K562 (cell line): ENCODE results near the gene CFAP20DC. TPM values are rescaled to one million over a fixed set of nuclear protein-coding genes. Genes with fewer than 3 reads are reported as not detected.

Experiments used
- REST ChIP-seq, 2 experiments: fragments of 450-650 bp; formaldehyde crosslinking in 1 of 2; IDR thresholded peaks; 2 replicates each; pipeline versions ENCODE4 v1.4.0 to v1.6.1; 2014 to 2020; ENCODE audit warnings: mild to moderate bottlenecking in 2 of 2, borderline replicate concordance in 1 of 2, low read depth in 1 of 2
- polyA plus RNA-seq, 8 experiments: library from polyadenylated mRNA; depleted of rRNA in 4 of 8; stranded (reverse) in 5 of 8; unstranded in 3 of 8; fragments of >200 nt; fragmentation: Nextera tagmentation in 2 of 8; fragmentation: Illumina TruSeq in 1 of 8; extraction: Ambion mirVana in 2 of 8; extraction: Trizol in 1 of 8; gene quantifications; 2 replicates each; pipeline versions ENCODE4 v1.2.1 to v1.2.3, GENCODE V29; 2011 to 2014; ENCODE audit warnings: inconsistent platforms in 1 of 8, missing spikeins in 1 of 8
- total RNA-seq, 7 experiments: library from RNA; depleted of rRNA in 6 of 7; stranded (reverse); fragments of >200 nt in 6 of 7; fragmentation: Illumina TruSeq in 2 of 7; extraction: Trizol in 2 of 7; gene quantifications; 2 replicates each; pipeline versions ENCODE4 v1.2.1 to v1.2.3, GENCODE V29; 2011 to 2021; ENCODE audit warnings: low replicate concordance in 1 of 7
- TF ChIP-seq, protein P1 (sequence below): sonication (generic); formaldehyde crosslinking; IDR thresholded peaks from 2 replicates; pipeline ENCODE4 v1.8.0; 2023; ENCODE audit warnings: mild to moderate bottlenecking, missing genetic modification reagents
- TF ChIP-seq, protein P2 (sequence below), 2 experiments: fragments of 450-650 bp in 1 of 2; sonication (generic) in 1 of 2; formaldehyde crosslinking; conservative IDR thresholded peaks; 2 replicates each; pipeline versions ENCODE4 v1.4.0 to v1.8.1; 2020 to 2022; ENCODE audit warnings: mild to moderate bottlenecking in 1 of 2, missing genetic modification reagents in 1 of 2

CFAP20DC gene
- total and polyA plus RNA-seq, 9 of the 15 experiments (the other 6 are each of a cell fraction or from before 2014, with no cell fraction given): 1.6 to 5.9 (median 4.6) TPM

DNA sequence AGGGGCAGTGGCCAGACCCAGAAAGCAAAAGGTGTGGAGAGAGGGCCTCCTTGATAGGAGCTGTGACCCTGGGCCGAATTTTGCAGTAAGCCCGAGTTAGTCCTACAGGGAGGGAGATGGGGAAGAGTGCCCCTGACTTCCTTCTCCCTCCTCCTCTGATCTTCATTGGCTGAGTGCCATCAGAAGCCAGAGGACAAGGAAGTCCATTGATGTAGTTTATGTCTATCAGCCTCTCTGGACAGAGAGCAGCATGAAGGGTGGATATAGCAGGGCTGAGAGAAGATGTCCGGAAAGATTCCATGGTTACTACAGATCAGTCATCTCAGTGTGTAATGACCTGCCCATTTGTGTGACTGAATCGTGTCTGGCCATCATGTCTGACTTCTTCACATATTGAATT, 280.8 kb downstream of the CFAP20DC start (continued):
- no peak for TF ChIP-seq REST (IDR thresholded peaks at IDR 0.05; ENCODE audit: borderline replicate concordance)
- TF ChIP-seq REST (CRISPR knock-in tag; IDR thresholded peaks at IDR 0.05; ENCODE audit: low read depth): no peak
- TF ChIP-seq, protein P1, sequence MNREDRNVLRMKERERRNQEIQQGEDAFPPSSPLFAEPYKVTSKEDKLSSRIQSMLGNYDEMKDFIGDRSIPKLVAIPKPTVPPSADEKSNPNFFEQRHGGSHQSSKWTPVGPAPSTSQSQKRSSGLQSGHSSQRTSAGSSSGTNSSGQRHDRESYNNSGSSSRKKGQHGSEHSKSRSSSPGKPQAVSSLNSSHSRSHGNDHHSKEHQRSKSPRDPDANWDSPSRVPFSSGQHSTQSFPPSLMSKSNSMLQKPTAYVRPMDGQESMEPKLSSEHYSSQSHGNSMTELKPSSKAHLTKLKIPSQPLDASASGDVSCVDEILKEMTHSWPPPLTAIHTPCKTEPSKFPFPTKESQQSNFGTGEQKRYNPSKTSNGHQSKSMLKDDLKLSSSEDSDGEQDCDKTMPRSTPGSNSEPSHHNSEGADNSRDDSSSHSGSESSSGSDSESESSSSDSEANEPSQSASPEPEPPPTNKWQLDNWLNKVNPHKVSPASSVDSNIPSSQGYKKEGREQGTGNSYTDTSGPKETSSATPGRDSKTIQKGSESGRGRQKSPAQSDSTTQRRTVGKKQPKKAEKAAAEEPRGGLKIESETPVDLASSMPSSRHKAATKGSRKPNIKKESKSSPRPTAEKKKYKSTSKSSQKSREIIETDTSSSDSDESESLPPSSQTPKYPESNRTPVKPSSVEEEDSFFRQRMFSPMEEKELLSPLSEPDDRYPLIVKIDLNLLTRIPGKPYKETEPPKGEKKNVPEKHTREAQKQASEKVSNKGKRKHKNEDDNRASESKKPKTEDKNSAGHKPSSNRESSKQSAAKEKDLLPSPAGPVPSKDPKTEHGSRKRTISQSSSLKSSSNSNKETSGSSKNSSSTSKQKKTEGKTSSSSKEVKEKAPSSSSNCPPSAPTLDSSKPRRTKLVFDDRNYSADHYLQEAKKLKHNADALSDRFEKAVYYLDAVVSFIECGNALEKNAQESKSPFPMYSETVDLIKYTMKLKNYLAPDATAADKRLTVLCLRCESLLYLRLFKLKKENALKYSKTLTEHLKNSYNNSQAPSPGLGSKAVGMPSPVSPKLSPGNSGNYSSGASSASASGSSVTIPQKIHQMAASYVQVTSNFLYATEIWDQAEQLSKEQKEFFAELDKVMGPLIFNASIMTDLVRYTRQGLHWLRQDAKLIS (CRISPR knock-in tag): no peak
- TF ChIP-seq, protein P2, sequence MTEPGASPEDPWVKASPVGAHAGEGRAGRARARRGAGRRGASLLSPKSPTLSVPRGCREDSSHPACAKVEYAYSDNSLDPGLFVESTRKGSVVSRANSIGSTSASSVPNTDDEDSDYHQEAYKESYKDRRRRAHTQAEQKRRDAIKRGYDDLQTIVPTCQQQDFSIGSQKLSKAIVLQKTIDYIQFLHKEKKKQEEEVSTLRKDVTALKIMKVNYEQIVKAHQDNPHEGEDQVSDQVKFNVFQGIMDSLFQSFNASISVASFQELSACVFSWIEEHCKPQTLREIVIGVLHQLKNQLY (CRISPR knock-in tag; conservative IDR thresholded peaks at IDR 0.05): no peak
